ENCODE results near the gene ABCB11. TPM values are rescaled to one million over a fixed set of nuclear protein-coding genes. Genes with fewer than 3 reads are reported as not detected.

ABCB11 gene
- polyA plus RNA-seq, 1 donor from 2014 or later, result not detected

GRCh38 chr2:169023161-169023560, 8.0 kb downstream of the ABCB11 start:
- no peak for TF ChIP-seq EZH2 (IDR thresholded peaks at IDR 0.05; ENCODE audit: borderline replicate concordance, insufficient read depth, low read length, poor library complexity, severe bottlenecking)
- no peak for TF ChIP-seq EP300 (conservative IDR thresholded peaks at IDR 0.05; ENCODE audit: poor library complexity, severe bottlenecking)
- no peak for TF ChIP-seq MXI1 (conservative IDR thresholded peaks at IDR 0.05; ENCODE audit: poor library complexity, severe bottlenecking)
- no peak for TF ChIP-seq RAD21 (conservative IDR thresholded peaks at IDR 0.05)
- TF ChIP-seq POLR2AphosphoS5 (IDR thresholded peaks at IDR 0.05), result no peak
- TF ChIP-seq CTCF (IDR thresholded peaks at IDR 0.05; ENCODE audit: poor library complexity, severe bottlenecking), result no peak
- H3K9me2 ChIP-seq (ENCODE audit: insufficient read depth, low read length), result no peaks in the 10 kb centered on the region
- no peak overlapping the region for H3K4me2 ChIP-seq (ENCODE audit: low read length)
- H3K27me3 ChIP-seq (ENCODE audit: insufficient read depth, low read depth, low read length), result no peaks in the 10 kb centered on the region
- H3K79me2 ChIP-seq (replicated peaks; ENCODE audit: insufficient read depth, low read length), result no peaks in the 10 kb centered on the region
- H3K9me3 ChIP-seq (ENCODE audit: low read length), result no peaks in the 10 kb centered on the region
- H4K20me1 ChIP-seq (ENCODE audit: insufficient read depth), result no peaks in the 10 kb centered on the region
- H3K27ac ChIP-seq (ENCODE audit: low read length), result no peak overlapping the region
- no peak overlapping the region for H3K4me3 ChIP-seq (ENCODE audit: low read length)
- no peaks in the 10 kb centered on the region for H3K36me3 ChIP-seq (ENCODE audit: insufficient read depth, low read length)
- no peak overlapping the region for H3K9ac ChIP-seq (ENCODE audit: low read length)
- H3F3A ChIP-seq (ENCODE audit: insufficient read depth, low read length, poor library complexity, severe bottlenecking), result no peaks in the 10 kb centered on the region
- no peak overlapping the region for H2AFZ ChIP-seq (ENCODE audit: low read depth, low read length)

- H4K20me1 ChIP-seq (ENCODE audit: insufficient read depth), result no peaks in the 10 kb centered on the region
- H3K79me2 ChIP-seq (replicated peaks; ENCODE audit: insufficient read depth, low read length), result no peaks in the 10 kb centered on the region
- H3K4me2 ChIP-seq (ENCODE audit: low read length), result no peak overlapping the region
- no peaks in the 10 kb centered on the region for H3K9me3 ChIP-seq (ENCODE audit: low read length)
- no peaks in the 10 kb centered on the region for H3K27me3 ChIP-seq (ENCODE audit: insufficient read depth, low read depth, low read length)
- no peak overlapping the region for H3K9ac ChIP-seq (ENCODE audit: low read length)
- H3F3A ChIP-seq (ENCODE audit: insufficient read depth, low read length, poor library complexity, severe bottlenecking), result no peaks in the 10 kb centered on the region
- no peak overlapping the region for H3K4me3 ChIP-seq (ENCODE audit: low read length)
- H3K9me2 ChIP-seq (ENCODE audit: insufficient read depth, low read length), result no peaks in the 10 kb centered on the region
- no peaks in the 10 kb centered on the region for H3K36me3 ChIP-seq (ENCODE audit: insufficient read depth, low read length)
- H3K27ac ChIP-seq (ENCODE audit: low read length), result no peak overlapping the region
- TF ChIP-seq TAF1 (IDR thresholded peaks at IDR 0.05; ENCODE audit: low read depth) (no peak), RAD21 (conservative IDR thresholded peaks at IDR 0.05) (no peak), SMC3 (conservative IDR thresholded peaks at IDR 0.05; ENCODE audit: poor library complexity) (no peak), EP300 (conservative IDR thresholded peaks at IDR 0.05; ENCODE audit: poor library complexity, severe bottlenecking) (no peak), MXI1 (conservative IDR thresholded peaks at IDR 0.05; ENCODE audit: poor library complexity, severe bottlenecking) (no peak), EZH2 (IDR thresholded peaks at IDR 0.05; ENCODE audit: borderline replicate concordance, insufficient read depth, low read length, poor library complexity, severe bottlenecking) (no peak), CTCF (IDR thresholded peaks at IDR 0.05; ENCODE audit: poor library complexity, severe bottlenecking) (no peak), POLR2AphosphoS5 (IDR thresholded peaks at IDR 0.05) (no peak), REST (IDR thresholded peaks at IDR 0.05; ENCODE audit: borderline replicate concordance) (no peak)
- no peak overlapping the region for H2AFZ ChIP-seq (ENCODE audit: low read depth, low read length)
Observed at GRCh38 chr2:169018390-169018789, 12.7 kb downstream of the ABCB11 start.

Measured in neural cell (in vitro differentiated cells).